ENCODE measurements around the gene B3GNT2.
"Not testable (repeated sequence)": the region's sequence is repeated elsewhere in the genome, so short reads cannot be mapped to it uniquely, and the experiment has no call there.

The B3GNT2 gene, protein sequence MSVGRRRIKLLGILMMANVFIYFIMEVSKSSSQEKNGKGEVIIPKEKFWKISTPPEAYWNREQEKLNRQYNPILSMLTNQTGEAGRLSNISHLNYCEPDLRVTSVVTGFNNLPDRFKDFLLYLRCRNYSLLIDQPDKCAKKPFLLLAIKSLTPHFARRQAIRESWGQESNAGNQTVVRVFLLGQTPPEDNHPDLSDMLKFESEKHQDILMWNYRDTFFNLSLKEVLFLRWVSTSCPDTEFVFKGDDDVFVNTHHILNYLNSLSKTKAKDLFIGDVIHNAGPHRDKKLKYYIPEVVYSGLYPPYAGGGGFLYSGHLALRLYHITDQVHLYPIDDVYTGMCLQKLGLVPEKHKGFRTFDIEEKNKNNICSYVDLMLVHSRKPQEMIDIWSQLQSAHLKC

DNA sequence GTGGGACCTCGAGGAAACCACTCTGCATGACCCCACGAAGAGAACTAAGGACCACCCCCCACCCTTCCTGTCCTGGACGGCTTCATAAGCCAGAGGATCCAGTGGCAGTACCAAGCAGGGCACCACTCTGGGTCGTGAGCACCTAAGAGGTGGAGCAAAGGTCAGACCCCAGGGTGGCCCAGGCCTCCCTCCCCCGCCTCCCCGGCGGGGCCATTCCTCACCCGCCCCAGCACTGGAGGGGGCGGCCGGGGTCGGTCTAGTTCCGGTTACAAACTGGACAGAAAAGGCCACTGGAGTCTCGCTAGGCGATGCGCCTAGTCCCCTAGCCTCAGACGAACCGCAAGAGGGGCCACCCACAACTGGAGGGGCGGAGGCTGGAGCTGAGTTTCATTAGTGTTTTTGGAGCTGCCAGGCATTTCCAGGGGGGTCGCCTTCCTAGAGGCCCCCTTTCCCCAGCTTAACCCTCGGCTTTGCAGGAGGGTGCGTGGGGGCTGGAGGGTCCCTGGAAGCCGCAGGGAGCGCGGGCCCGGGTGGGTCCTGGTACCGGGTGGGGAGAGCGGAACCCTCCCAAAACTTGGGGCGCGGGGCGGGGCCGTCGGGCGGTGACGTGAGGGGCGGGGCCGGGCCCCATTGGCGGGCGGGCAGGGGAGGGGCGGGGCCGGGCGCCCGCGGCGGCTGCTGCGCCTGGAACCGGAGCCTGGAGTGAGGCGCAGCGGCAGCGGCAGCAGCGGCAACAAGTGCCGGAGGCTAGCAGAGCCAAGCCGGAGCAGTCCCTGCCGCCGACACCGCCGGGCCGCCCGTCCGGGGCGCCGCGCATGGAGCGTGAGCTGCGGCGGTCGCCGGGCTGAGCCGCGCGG is at the start of gene B3GNT2:
Gene B3GNT2, plus strand, starts transcription at position 695 of the 857 bp plus-strand sequence. CDS start 26,106 bp downstream, outside the sequence.
- DNase-seq (ENCODE audit: low read depth): peak; percentile 72

DNA sequence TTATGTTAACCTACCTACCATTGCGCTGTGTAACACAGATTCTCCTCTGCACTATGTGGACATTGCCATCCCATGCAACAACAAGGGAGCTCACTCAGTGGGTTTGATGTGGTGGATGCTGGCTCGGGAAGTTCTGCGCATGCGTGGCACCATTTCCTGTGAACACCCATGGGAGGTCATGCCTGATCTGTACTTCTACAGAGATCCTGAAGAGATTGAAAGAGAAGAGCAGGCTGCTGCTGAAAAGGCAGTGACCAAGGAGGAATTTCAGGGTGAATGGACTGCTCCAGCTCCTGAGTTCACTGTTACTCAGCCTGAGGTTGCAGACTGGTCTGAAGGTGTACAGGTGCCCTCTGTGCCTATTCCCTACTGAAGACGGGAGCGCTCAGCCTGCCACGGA is 49.1 kb upstream of the B3GNT2 start:
- not testable (repeated sequence) for DNase-seq (ENCODE audit: low read depth)

DNA sequence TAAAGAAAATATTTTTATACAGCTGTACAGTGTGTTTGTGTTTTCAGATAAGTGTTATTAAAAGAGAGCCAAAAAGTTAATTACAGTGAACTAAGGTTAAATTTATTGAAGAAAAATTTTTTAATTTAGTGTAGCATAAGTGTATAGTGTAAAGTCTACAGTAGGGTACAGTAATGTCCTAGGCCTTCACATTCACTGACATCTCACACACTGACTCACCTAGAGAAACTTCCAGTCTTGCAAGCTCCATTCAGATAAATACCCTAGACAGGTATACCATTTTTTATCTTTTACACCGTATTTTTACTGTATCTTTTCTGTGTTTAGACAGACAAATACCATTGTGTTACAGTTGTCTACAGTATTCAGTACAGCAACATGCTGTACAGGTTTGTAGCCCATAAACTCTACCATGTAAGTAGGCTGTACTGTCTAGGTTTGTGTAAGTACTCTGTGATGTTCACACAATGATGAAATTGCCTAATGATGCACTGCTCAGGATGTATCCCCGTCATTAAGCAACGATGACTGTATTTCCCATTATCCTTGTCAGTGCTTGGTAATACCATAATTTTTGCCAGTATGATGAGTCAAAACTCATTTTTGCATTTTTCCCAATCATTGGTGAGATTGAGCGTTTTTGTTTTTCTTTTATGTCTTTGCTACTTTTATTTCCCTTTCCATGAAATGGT is 48.2 kb upstream of the B3GNT2 start:
- no peak for DNase-seq (ENCODE audit: low read depth)

DNA sequence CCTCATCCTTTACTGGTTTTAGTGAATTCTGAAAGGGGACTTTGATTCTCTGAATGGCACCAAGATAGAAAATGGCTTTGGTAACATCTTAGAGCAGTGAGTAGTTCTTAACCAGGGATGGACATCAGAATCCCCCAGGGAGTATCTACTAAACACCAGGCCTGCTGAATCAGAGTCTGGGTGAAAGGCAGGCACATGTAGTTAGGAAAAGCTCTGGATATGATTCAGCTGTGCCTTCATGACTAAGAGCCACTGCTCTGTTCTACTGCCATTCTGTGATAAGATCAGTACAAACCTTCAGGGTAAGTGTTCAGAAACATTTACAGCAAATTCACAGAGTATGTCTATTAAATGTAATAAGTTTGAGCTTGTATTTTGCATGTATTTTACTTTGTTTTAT is 46.2 kb upstream of the B3GNT2 start:
- DNase-seq (ENCODE audit: low read depth): no peak

DNA sequence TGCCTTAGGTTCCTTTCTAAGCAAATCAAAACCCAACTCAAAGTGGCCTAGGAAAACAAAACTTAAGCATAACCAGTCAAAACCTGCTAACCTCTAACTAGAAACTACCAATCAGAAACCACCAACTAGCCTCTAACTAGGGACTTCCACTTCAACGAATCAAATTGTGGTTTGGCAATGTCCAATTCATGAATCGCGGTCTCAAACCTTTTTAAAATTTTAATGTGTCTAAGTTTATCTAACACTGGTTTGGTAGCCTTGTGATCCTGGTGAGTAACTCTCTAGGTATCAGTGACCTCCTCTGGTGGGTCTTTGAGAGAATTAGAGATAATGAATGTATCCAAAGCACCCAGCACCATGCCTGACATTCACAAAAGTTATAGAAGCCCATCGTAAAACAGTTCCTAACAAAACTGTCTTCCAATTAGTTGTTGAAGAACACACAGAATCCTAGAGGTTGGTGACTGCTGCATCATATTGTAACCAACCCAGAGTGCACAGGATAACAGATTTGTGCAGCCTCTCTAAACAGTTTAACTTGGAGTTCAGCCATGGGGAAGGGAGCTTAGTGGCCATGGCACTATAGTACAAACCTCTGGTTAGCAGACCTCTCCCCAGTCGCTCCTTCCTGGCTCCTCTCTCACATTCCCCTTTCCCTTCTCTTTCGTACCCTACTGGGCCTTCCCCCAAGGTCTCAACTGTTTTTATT is 45.2 kb upstream of the B3GNT2 start:
- DNase-seq (ENCODE audit: low read depth): no peak

DNA sequence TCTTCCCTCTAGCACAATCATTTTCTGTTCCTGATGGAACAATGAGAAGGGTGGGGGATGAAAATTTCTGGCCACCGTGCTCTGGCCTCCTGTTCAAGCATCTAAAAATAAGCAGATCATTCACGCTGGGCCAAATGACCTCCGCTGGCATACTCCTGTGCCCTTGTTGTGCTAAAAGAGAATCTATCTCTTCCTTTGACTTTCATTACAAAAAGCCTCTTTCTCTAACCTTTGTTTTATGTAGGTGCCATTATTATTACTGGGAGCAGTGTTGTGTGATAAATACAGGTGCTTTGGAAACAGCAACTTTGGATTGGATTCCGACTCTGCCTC is 44.6 kb upstream of the B3GNT2 start:
- no peak for DNase-seq (ENCODE audit: low read depth)

DNA sequence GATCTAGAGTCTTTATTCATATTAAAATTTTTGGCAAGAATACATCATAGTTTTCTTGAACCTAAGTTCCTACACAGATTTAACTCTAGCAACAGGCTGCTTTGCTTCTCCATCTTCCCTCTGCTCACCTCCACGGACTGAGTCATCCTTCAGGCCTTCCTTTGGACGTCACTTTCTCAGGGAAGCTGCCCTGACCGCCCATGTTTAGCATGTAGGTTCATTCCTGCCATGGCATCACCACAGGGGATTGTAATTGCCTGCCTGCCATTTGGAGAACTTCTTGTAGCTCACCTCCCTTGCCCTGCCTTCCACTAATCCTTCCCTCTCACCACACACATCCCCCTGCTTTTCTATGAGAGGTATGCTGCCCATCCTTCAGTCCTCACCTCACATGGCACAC is 43.9 kb upstream of the B3GNT2 start:
- DNase-seq (ENCODE audit: low read depth): no peak

DNA sequence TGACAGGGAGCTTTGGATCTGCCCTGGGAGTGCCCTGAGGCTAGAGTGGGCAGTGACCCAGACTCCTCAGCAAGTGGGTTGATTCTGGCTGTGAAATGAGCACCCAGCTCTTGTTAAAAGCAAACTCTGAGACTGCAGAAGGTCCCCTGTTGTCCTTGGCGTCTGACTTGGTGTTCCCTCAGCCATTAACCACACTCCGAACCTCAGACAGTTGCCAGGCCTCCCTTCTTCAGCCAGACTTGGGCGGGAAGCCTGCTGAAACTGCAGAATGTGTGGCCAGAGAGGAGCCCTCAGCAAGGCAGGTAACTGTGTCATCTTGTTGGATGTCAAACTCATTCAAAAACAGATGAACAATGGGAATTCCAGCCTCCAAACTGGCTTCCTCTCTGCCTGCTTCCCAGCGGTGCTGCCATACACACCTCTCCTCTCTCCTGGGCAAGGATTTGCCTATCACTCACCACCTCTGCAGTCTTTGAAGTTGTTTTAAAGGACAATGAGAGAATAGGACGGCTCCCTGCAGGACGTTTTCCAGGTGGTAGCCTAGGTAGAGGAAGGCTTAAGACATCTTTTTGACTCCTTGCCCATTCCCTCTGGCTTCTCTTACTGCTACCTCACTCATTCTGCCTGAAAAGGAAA is 38.9 kb upstream of the B3GNT2 start:
- DNase-seq (ENCODE audit: low read depth): no peak

DNA sequence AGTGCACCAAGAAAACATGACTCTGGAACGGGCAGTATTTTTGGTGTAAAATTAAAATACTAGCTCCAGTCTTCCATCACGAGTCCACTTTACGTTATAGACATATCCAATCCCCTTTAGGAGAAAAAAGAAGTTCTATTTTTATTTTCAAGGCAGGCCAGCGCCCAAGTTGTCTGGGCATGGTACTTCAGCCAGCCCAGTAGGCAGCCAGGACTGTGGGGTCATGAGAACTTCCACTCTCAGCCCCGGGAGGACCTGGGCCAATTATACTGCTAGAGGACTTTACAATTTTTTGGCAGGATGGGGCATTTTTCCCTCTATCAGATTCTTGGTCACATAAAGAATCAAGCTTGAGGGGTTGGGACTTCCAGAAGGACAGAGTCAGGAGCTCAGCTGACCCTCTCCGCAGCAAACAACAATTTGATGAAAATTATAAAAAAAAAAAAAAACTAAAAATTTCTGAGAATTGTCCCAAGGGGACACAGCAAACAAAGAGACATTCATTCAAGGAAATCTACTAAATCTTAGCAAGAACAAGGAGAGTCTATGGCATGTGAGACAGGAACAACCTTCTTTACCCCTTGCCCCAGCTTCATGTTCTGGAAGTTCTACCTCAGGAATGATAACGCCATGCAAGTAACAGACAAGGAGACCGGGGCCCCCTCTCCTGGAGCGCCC is 37.3 kb upstream of the B3GNT2 start:
- DNase-seq (ENCODE audit: low read depth): no peak

DNA sequence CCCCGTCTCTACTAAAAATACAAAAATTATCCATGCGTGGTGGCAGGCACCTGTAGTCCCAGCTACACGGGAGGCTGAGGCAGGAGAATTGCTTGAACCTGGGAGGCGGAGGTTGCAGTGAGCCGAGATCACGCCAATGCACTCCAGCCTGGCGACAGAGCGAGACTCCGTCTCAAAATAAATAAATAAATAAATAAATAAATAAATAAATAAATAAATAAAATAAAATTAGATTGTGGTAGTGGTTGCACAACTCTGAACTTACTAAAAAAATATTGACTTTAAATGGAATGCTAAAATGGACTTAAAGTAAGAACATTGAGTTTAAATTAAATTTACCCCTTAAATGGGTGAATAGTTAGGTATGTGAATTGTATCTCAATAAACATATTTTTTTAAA is 35.2 kb upstream of the B3GNT2 start:
- not testable (repeated sequence) for DNase-seq (ENCODE audit: low read depth)

DNA sequence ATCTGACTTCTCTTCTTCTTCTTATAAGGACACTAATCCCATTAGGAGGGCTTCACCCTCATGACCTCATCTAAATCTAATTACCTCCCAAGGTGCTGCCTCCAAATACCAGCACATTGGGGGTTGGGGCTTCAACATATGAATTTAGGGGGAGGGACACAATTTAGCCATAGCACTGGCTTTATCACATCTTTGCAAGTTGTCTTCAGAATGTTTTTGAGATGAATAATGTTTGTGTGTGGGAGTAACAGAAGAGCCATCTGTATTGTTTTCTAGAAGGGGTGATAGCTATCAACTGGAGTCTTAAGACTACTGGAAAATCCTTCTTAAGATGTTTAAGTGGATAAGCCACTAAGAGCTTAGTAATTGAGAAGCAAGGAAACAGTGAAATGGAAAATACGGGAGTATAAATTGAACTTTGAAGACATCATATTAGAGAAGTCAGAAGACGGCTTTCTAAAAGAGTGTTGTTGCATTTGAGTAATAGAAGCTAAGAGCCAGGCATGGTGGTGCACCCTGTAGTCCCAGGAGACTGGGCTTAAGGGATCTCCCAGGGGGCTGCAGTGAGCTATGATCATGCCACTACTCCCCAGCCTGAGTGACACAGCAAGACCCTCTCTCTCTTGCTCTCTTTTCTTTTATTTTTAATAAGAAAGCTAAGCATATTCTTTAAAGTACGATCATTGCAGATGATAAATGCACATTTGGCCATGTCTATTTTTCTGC is 32.6 kb upstream of the B3GNT2 start:
- no peak for DNase-seq (ENCODE audit: low read depth)

DNA sequence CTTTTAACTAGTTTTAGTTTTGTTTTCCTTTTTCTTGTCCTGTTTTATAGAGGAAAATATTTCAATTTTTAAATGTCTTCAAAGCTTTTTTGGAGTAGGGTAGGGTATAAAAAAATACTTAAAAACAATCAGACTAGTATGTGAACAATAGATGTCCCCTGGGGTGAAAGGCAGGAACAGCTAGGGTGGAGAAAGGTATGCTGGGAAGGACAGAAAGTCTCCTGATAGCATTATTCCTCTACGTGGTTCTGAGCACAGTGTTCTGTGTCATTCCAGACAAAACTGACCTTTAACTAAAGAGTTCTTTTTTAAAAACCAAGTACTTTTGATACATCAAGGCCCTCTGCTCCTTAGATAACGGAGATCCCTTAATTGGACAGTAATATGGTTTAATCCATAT is 32.1 kb upstream of the B3GNT2 start:
- no peak for DNase-seq (ENCODE audit: low read depth)

DNA sequence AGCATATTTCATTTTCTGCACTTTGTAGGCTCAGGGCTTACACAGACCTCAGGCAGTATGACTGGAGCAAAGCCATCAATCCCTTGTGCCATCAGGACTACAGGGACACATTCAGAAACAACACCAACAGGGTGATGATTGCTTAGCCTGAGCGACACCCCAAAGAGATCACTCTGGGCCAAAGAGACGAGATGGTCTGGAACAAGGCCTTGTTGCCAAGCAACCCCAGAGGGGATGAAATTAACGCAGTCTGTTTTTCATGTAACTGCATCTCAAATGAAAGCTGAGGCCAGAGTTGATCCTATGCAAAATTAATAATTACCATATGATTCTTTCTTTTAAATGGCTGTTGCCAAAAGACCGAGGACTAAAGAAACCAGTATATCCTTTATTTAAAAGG is 20.2 kb upstream of the B3GNT2 start:
- DNase-seq (ENCODE audit: low read depth): no peak

DNA sequence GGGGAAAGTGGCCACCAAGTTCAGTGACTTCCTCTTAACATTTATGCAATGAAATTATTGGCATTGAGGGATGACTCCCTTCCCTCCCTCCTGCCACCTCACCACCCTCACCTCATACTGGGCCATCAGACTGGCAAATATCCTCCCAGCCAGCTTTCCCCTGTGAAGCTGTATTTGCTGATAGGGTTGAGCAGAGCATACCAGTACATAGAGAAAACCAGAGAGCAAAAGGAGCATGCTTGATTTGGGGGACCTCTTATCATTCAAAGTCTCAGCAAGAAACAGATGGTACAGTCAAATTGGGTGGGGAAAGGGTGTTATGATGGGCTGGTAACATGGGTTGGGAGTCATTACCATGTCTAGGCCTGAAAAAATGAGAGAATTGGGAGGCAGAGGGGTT is 19.1 kb upstream of the B3GNT2 start:
- no peak for DNase-seq (ENCODE audit: low read depth)

DNA sequence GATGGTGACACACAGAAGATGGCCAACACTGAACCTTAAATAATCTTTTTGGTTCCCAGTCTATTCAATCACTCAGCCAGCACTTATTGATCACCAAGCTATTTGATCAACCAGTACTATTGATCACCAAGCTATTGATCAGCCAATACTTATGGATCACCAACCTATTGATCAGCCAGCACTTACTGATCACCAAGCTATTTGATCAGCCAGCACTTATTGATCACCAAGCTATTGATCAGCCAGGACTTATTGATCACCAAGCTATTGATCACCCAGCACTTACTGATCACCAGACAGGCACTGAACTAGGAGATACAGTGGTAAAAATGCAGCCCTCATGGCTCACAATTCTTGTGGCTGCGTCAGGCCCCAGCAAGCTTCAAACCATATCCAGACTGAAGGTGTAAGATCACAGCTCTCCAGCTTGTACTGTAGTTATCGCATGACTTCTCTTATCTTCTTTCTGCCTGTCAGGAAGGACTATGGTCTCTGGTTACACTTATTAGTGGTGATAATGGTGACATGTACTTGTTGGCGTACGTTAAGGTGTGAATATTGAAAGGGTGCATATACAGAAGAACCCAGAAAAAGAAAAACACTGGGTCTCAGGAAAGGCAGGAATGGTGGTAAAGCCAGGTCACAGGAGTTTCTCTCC is 18.4 kb upstream of the B3GNT2 start:
- no peak for DNase-seq (ENCODE audit: low read depth)

DNA sequence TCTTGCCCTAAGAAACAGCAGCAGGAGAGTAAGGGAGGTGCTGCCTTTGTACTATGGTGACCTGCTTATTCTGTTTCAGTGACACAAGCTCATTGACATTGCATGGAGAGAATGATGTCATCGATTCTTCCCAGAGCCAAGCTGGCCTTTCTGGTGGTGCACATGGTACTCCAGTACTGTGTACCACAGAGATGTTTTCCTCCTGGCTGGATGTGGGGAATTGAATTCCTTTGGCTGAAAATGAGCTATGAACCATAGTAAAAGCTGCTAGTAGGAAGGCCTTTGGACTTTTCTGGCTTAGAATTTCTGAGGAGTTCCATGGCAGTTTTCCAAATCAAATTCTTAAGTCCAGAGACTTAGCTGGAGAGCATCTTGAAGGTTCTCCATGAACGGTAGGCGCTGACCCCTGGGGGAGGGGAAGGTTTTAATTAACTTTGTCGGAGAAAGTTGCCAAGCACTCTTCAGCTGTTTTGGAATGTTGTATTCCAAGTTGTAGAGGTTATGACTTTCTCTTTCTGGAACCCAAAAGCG is 17.1 kb upstream of the B3GNT2 start:
- DNase-seq (ENCODE audit: low read depth): no peak

DNA sequence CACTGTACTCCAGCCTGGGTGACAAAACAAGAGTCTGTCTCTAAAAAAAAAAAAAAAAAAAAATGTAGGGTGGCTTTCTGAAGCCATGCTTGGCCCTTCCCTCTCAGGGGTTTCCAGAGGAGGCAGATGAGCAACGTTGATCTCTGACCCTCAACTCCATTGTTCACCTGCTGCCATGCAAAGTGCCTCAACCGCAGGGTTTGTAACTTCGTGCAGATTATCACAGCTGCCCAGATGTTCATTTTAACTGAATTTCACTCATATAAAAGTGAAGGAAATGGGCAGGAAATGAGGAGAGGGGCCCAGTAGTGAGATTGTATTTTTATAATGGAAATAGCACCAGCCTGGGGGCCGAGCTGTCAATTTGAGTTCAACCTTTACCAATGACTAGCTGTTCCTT is 14.9 kb upstream of the B3GNT2 start:
- DNase-seq (ENCODE audit: low read depth): no peak

DNA sequence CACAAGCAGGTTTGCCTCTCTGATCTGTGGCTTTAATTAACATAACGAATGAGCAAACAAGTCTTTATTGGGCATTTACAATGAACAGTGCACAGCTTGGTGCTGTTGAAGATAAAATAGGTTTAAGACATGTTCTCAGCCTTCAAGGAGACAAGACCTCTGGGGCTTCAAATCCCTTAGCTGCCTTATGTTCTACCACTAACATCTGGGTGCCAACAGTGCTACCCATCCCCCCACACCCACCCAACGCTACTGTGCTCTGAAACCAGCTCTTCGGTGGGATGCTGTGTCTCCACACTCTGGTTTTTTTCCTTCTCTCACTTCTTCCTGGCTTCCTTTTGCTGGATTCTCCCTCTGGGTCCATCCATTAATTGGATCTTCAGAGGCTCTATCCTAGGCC is 14.1 kb upstream of the B3GNT2 start:
- no peak for DNase-seq (ENCODE audit: low read depth)

DNA sequence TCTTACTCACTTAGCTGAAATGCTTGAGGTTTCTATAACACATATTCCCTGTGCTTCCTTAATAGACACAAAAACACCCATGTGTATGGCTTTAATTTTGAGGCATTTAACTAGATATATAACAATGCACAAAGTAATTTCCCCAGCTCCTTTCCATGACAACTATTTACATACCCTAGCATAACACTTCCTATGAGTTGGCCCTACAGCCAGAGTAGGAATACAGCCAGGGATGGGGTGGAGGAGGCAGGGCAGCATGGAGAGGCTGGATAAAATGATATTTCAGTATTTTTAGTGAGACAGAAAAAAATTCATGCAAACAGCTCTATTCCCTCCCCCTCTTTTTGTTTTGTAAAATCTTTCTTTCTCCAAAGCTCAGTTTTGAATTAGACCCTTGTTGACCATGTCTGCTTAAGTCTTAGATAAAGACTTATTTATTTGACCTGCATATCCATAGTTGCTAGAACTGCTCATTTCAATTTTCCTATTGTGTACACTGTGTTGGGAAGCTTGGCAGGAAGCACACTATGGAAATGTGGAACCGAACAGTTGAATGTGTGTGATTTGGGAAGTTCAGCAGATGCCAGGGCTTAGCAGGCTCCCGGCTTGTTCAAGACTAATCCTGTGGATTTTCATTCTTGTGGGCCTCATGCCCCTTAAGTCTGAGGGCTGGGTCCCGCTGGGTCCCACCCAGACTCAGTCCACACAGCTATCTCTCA is 11.2 kb upstream of the B3GNT2 start:
- DNase-seq (ENCODE audit: low read depth): no peak
